Spleen (tissue), 7 donors: Measurements from ENCODE around the gene TRIM2.

ENCODE experiments used
- POLR2AphosphoS5 ChIP-seq, 3 donors: sonication (generic); formaldehyde crosslinking; IDR thresholded peaks; one replicate each; pipeline ENCODE4 v1.5.1; 2017; ENCODE audit warnings: antibody characterized with exemption in 3 of 3
- TF ChIP-seq, protein P1 (sequence below), 11 experiments: fragments of 200-600 bp in 7 of 11; fragments of 450-650 bp in 4 of 11; sonication (generic) in 4 of 11; IDR thresholded peaks in 8 of 11; conservative IDR thresholded peaks in 3 of 11; 1 replicate in 7 of 11; 2 replicates in 4 of 11; pipeline versions ENCODE4 v1.4.0 to v1.8.0; 2016 to 2021; ENCODE audit warnings: antibody characterized with exemption in 11 of 11, inconsistent platforms in 4 of 11, mild to moderate bottlenecking in 1 of 11
- donor health status: DM: no; HTN: no; CAD: no; lungs with moderate emphysema.
- donor health status: DM: no; HTN: no; CAD: no.
- donor health status: DM: no; HTN: no; CAD: no.

DNA sequence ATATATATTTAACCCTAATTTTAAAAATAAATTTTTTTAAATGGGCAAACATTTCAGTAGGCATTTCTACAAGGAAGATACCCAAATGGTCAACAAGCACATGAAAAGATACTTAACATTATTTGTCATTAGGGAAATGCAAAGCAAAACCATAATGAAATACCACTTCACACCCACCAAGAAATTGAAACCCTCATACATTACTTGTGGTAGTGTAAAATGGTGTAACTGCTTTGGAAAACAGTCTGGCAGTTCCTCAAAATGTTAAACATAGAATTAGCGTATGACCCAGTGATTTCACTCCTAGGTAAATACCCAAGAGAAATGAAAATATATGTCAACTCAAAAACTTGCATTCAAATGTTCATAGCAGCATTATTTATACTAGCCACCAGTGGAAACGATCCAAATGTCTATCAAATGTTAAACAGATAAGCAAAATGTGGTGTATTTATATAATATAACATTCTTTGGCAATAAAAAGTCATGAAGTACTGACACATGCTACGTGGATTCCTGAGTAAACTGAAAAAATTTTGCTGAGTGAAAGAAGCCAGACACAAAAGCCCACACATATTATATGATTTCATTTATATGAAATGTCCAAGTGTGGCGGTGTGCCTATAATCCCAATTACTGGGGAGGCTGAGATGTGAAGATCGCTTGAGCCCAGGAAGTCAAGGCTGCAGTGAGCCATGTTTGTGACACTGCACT, 16.6 kb downstream of the TRIM2 start:
- TF ChIP-seq, protein P1, sequence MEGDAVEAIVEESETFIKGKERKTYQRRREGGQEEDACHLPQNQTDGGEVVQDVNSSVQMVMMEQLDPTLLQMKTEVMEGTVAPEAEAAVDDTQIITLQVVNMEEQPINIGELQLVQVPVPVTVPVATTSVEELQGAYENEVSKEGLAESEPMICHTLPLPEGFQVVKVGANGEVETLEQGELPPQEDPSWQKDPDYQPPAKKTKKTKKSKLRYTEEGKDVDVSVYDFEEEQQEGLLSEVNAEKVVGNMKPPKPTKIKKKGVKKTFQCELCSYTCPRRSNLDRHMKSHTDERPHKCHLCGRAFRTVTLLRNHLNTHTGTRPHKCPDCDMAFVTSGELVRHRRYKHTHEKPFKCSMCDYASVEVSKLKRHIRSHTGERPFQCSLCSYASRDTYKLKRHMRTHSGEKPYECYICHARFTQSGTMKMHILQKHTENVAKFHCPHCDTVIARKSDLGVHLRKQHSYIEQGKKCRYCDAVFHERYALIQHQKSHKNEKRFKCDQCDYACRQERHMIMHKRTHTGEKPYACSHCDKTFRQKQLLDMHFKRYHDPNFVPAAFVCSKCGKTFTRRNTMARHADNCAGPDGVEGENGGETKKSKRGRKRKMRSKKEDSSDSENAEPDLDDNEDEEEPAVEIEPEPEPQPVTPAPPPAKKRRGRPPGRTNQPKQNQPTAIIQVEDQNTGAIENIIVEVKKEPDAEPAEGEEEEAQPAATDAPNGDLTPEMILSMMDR (IDR thresholded peaks at IDR 0.05 in 8 of 11, conservative IDR thresholded peaks at IDR 0.05 in 3 of 11): no peak
- no peak for TF ChIP-seq POLR2AphosphoS5 (IDR thresholded peaks at IDR 0.05)
